GM12878 (cell line): ENCODE measurements around the gene ZDHHC5. TPM values are rescaled to one million over a fixed set of nuclear protein-coding genes. Genes with fewer than 3 reads are reported as not detected.
A peak's percentile ranks its signal among the peaks of the same experiment; 100 is the strongest.

Experiments
- CBX5 ChIP-seq: sonication (generic); IDR thresholded peaks from 2 replicates; pipeline ENCODE4 v1.6.1; 2016; ENCODE audit warnings: low read depth, moderate library complexity, mild to moderate bottlenecking, inconsistent platforms
- CHD1 ChIP-seq: IDR thresholded peaks from 2 replicates; pipeline ENCODE4 v1.6.1; 2012; ENCODE audit warnings: low read depth, low read length, improper control_type of control experiment
- EGR1 ChIP-seq, 2 experiments: IDR thresholded peaks; 1 replicate in 1 of 2; 2 replicates in 1 of 2; pipeline ENCODE4 v1.6.1; 2011 to 2012; ENCODE audit warnings: low read depth in 2 of 2, low read length in 2 of 2, borderline replicate concordance in 1 of 2, mild to moderate bottlenecking in 1 of 2, moderate library complexity in 1 of 2
- EP300 ChIP-seq, 2 experiments: fragments of 150-350 bp in 1 of 2; IDR thresholded peaks; 2 replicates each; pipeline ENCODE4 v1.6.1; 2011 to 2012; ENCODE audit warnings: low read depth in 2 of 2, low read length in 2 of 2, borderline replicate concordance in 1 of 2, improper control_type of control experiment in 1 of 2, inconsistent platforms in 1 of 2; ENCODE audit not compliant: control insufficient read depth in 1 of 2
- ETV6 ChIP-seq, 2 experiments: fragments of 450-650 bp in 1 of 2; IDR thresholded peaks in 1 of 2; conservative IDR thresholded peaks in 1 of 2; 2 replicates each; pipeline ENCODE4 v1.6.1; 2014; ENCODE audit warnings: antibody characterized with exemption in 1 of 2, borderline replicate concordance in 1 of 2, low read depth in 1 of 2, mild to moderate bottlenecking in 1 of 2, moderate library complexity in 1 of 2
- EZH2 ChIP-seq: IDR thresholded peaks from 2 replicates; pipeline ENCODE4 v1.6.1; 2012; ENCODE audit warnings: low read depth, mild to moderate bottlenecking, control low read depth, inconsistent platforms, low read length, borderline replicate concordance; ENCODE audit not compliant: control insufficient read depth
- FOS ChIP-seq: IDR thresholded peaks from 3 replicates; pipeline ENCODE4 v1.6.1; 2011; ENCODE audit warnings: borderline replicate concordance; ENCODE audit not compliant: insufficient read length; ENCODE audit errors: extremely low read depth
- GABPA ChIP-seq: IDR thresholded peaks from 2 replicates; pipeline ENCODE4 v1.6.1; 2014; ENCODE audit warnings: antibody characterized with exemption, low read depth, mild to moderate bottlenecking, inconsistent platforms
- JUND ChIP-seq: IDR thresholded peaks from 2 replicates; pipeline ENCODE4 v1.6.1; 2012; ENCODE audit warnings: low read depth, mild to moderate bottlenecking, low read length, improper control_type of control experiment, moderate library complexity
- MEF2A ChIP-seq: IDR thresholded peaks from 2 replicates; pipeline ENCODE4 v1.6.1; 2011; ENCODE audit warnings: low read depth, mild to moderate bottlenecking, low read length, moderate library complexity; ENCODE audit not compliant: insufficient read depth
- PAX5 ChIP-seq: IDR thresholded peaks from 2 replicates; pipeline ENCODE4 v1.6.1; 2011; ENCODE audit warnings: low read depth, low read length, borderline replicate concordance
- POLR2A ChIP-seq: IDR thresholded peaks from 2 replicates; pipeline ENCODE4 v1.6.1; 2011; ENCODE audit warnings: low read depth, mild to moderate bottlenecking, low read length
- POLR2AphosphoS5 ChIP-seq: IDR thresholded peaks from 2 replicates; pipeline ENCODE4 v1.6.1; 2011; ENCODE audit warnings: mild to moderate bottlenecking, low read length, inconsistent platforms
- SP1 ChIP-seq: IDR thresholded peaks from one replicate; pipeline ENCODE4 v1.6.1; 2011; ENCODE audit warnings: low read depth, low read length
- STAT1 ChIP-seq: fragments of 450-650 bp; conservative IDR thresholded peaks from 2 replicates; pipeline ENCODE4 v1.6.1; 2014; ENCODE audit warnings: antibody characterized with exemption, mild to moderate bottlenecking
- WRNIP1 ChIP-seq: IDR thresholded peaks from 2 replicates; pipeline ENCODE4 v1.6.1; 2011; ENCODE audit warnings: low read depth, low read length, improper control_type of control experiment, borderline replicate concordance
- ZBTB33 ChIP-seq: fragments of 450-650 bp; IDR thresholded peaks from 2 replicates; pipeline ENCODE4 v1.6.1; 2017; ENCODE audit warnings: mild to moderate bottlenecking
- ZNF207 ChIP-seq: fragments of 450-650 bp; IDR thresholded peaks from 2 replicates; pipeline ENCODE4 v1.6.1; 2014; ENCODE audit warnings: antibody characterized with exemption, mild to moderate bottlenecking, borderline replicate concordance
- ZNF592 ChIP-seq: fragments of 450-650 bp; IDR thresholded peaks from 2 replicates; pipeline ENCODE4 v1.6.1; 2017; ENCODE audit warnings: mild to moderate bottlenecking, moderate library complexity
- polyA plus RNA-seq, 11 experiments: library from polyadenylated mRNA; depleted of rRNA in 4 of 11; unstranded in 6 of 11; stranded (reverse) in 5 of 11; fragments of >200 nt; fragmentation: Nextera tagmentation in 4 of 11; fragmentation: Illumina TruSeq in 1 of 11; extraction: Ambion mirVana in 4 of 11; extraction: Trizol in 1 of 11; gene quantifications; 1 replicate in 1 of 11; 2 replicates in 10 of 11; pipeline versions ENCODE4 v1.2.1 to v1.2.3, GENCODE V29; 2011 to 2016; ENCODE audit warnings: inconsistent platforms in 2 of 11, missing spikeins in 2 of 11, low read depth in 1 of 11
- total RNA-seq, 4 experiments: library from RNA; depleted of rRNA in 3 of 4; stranded (reverse); fragments of >200 nt in 3 of 4; fragmentation: Illumina TruSeq in 1 of 4; extraction: Trizol in 1 of 4; gene quantifications; 2 replicates each; pipeline versions ENCODE4 v1.2.1 to v1.2.3, GENCODE V29; 2013 to 2021
- TF ChIP-seq, protein P1 (sequence below): fragments of 450-650 bp; IDR thresholded peaks from 2 replicates; pipeline ENCODE4 v1.6.1; 2017; ENCODE audit warnings: low read depth, mild to moderate bottlenecking, moderate library complexity

ZDHHC5 gene
- total and polyA plus RNA-seq, 10 of the 15 experiments (the other 5 are each of a cell fraction or from before 2014, with no cell fraction given) = 3.9 to 61.3 (median 37.6) TPM

- TF ChIP-seq PAX5 (peak; percentile 36; the same call in 1 of the 2 replicates), FOS (no peak), POLR2A (peak; percentile 81), ETV6 (conservative IDR thresholded peaks at IDR 0.05 in 1 of 2, IDR thresholded peaks at IDR 0.05 in 1 of 2; ENCODE audit: borderline replicate concordance in 1 of 2, low read depth in 1 of 2) (no peak), MEF2A (0 out of 2 replicates have a peak, but pooled peaks have one; percentile 17), SP1 (peak; percentile 65), EZH2 (no peak), EGR1 (IDR thresholded peaks at IDR 0.05; ENCODE audit: borderline replicate concordance in 1 of 2, low read depth in 2 of 2, low read length in 2 of 2) (peak; percentile 3 to 97), CBX5 (no peak), ZBTB33 (no peak), POLR2AphosphoS5 (peak; percentile 80), EP300 (IDR thresholded peaks at IDR 0.05; ENCODE audit: borderline replicate concordance in 1 of 2, control insufficient read depth in 1 of 2, low read depth in 2 of 2, low read length in 2 of 2) (no peak), WRNIP1 (no peak), JUND (no peak), ZNF207 (peak; percentile 80; the same call in 1 of the 2 replicates), GABPA (peak; percentile 87), ZNF592 (no peak), CHD1 (no peak), STAT1 (no peak; the same call in 1 of the 2 replicates)
- TF ChIP-seq, protein P1, sequence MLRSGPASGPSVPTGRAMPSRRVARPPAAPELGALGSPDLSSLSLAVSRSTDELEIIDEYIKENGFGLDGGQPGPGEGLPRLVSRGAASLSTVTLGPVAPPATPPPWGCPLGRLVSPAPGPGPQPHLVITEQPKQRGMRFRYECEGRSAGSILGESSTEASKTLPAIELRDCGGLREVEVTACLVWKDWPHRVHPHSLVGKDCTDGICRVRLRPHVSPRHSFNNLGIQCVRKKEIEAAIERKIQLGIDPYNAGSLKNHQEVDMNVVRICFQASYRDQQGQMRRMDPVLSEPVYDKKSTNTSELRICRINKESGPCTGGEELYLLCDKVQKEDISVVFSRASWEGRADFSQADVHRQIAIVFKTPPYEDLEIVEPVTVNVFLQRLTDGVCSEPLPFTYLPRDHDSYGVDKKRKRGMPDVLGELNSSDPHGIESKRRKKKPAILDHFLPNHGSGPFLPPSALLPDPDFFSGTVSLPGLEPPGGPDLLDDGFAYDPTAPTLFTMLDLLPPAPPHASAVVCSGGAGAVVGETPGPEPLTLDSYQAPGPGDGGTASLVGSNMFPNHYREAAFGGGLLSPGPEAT = peak; percentile 80
These were observed 10.5 kb upstream of the ZDHHC5 start, which contains the start of gene CLP1 (continued) for GRCh38 chr11:57657194-57658022.
